H9 (cell line): ENCODE measurements around the gene TNFRSF11A. TPM values are rescaled to one million over a fixed set of nuclear protein-coding genes. Genes with fewer than 3 reads are reported as not detected.

Experiments
- DNase-seq: peaks from one replicate; pipeline ENCODE4 v3.0.0-alpha.2; 2017
- H2AFZ ChIP-seq: one replicate; pipeline ENCODE4 v1.6.1; 2013; ENCODE audit warnings: mild to moderate bottlenecking, low read length, control low read depth, moderate library complexity
- H2AK5ac ChIP-seq: 2 replicates; pipeline ENCODE4 v1.6.1; 2013; ENCODE audit warnings: low read length, control low read depth, mixed read lengths; ENCODE audit not compliant: insufficient read length
- H2BK120ac ChIP-seq: one replicate; pipeline ENCODE4 v1.6.1; 2013; ENCODE audit warnings: low read depth, mild to moderate bottlenecking, low read length, control low read depth, inconsistent platforms; ENCODE audit not compliant: poor library complexity, severe bottlenecking
- H2BK12ac ChIP-seq: 2 replicates; pipeline ENCODE4 v1.6.1; 2013; ENCODE audit warnings: low read length, control low read depth, mixed read lengths, low read depth; ENCODE audit not compliant: insufficient read length
- H2BK15ac ChIP-seq: 2 replicates; pipeline ENCODE4 v1.6.1; 2013; ENCODE audit warnings: low read depth, low read length, control low read depth
- H2BK20ac ChIP-seq: one replicate; pipeline ENCODE4 v1.6.1; 2013; ENCODE audit warnings: low read depth, mild to moderate bottlenecking, low read length, control low read depth, inconsistent platforms; ENCODE audit not compliant: poor library complexity, severe bottlenecking
- H2BK5ac ChIP-seq: 2 replicates; pipeline ENCODE4 v1.6.1; 2013; ENCODE audit warnings: low read length, control low read depth, mixed read lengths; ENCODE audit not compliant: insufficient read length
- H3K14ac ChIP-seq: 2 replicates; pipeline ENCODE4 v1.6.1; 2013; ENCODE audit warnings: low read length, control low read depth; ENCODE audit not compliant: insufficient read depth
- H3K18ac ChIP-seq: 2 replicates; pipeline ENCODE4 v1.6.1; 2013; ENCODE audit warnings: low read depth, mild to moderate bottlenecking, mixed read lengths, low read length, control low read depth; ENCODE audit not compliant: insufficient read length
- H3K23ac ChIP-seq: 2 replicates; pipeline ENCODE4 v1.6.1; 2013; ENCODE audit warnings: low read length, control low read depth, mixed read lengths, low read depth; ENCODE audit not compliant: insufficient read length
- H3K23me2 ChIP-seq: 2 replicates; pipeline ENCODE4 v1.6.1; 2013; ENCODE audit warnings: low read depth, mild to moderate bottlenecking, mixed read lengths, low read length, control low read depth; ENCODE audit not compliant: insufficient read length, poor library complexity, severe bottlenecking
- H3K27ac ChIP-seq: 2 replicates; pipeline ENCODE4 v1.5.1; 2013; ENCODE audit warnings: low read length, control low read depth, mixed read lengths, low read depth; ENCODE audit not compliant: insufficient read length
- H3K27me3 ChIP-seq: 2 replicates; pipeline ENCODE4 v1.6.1; 2013; ENCODE audit warnings: low read length, control low read depth, inconsistent platforms; ENCODE audit not compliant: insufficient read depth
- H3K4ac ChIP-seq: 2 replicates; pipeline ENCODE4 v1.6.1; 2013; ENCODE audit warnings: low read depth, mild to moderate bottlenecking, control low read depth, inconsistent platforms, low read length, moderate library complexity
- H3K4me1 ChIP-seq: 2 replicates; pipeline ENCODE4 v1.6.1; 2013; ENCODE audit warnings: low read length, control low read depth, inconsistent platforms; ENCODE audit not compliant: insufficient read depth
- H3K4me2 ChIP-seq: 2 replicates; pipeline ENCODE4 v1.6.1; 2013; ENCODE audit warnings: low read length, control low read depth, mixed read lengths; ENCODE audit not compliant: insufficient read length, insufficient read depth
- H3K56ac ChIP-seq: 2 replicates; pipeline ENCODE4 v1.6.1; 2013; ENCODE audit warnings: low read depth, mild to moderate bottlenecking, mixed read lengths, low read length, control low read depth; ENCODE audit not compliant: insufficient read length
- H3K79me1 ChIP-seq: 2 replicates; pipeline ENCODE4 v1.6.1; 2013; ENCODE audit warnings: low read depth, mild to moderate bottlenecking, moderate library complexity, low read length, control low read depth, inconsistent platforms; ENCODE audit not compliant: insufficient read depth, poor library complexity, severe bottlenecking
- H3K79me2 ChIP-seq: 2 replicates; pipeline ENCODE4 v1.6.1; 2013; ENCODE audit warnings: low read length, control low read depth, inconsistent platforms; ENCODE audit not compliant: insufficient read depth
- H3K9ac ChIP-seq: 2 replicates; pipeline ENCODE4 v1.6.1; 2013; ENCODE audit warnings: low read length, control low read depth, mixed read lengths; ENCODE audit not compliant: insufficient read length; ENCODE audit errors: extremely low read depth
- H3K9me3 ChIP-seq: one replicate; pipeline ENCODE4 v1.6.1; 2013; ENCODE audit warnings: low read depth, low read length, inconsistent platforms; ENCODE audit not compliant: control insufficient read depth
- H3T11ph ChIP-seq: one replicate; pipeline ENCODE4 v1.6.1; 2013; ENCODE audit warnings: mild to moderate bottlenecking, low read length, control low read depth, inconsistent platforms
- H4K20me1 ChIP-seq: one replicate; pipeline ENCODE4 v1.6.1; 2013; ENCODE audit not compliant: control insufficient read depth, insufficient read length, insufficient read depth
- H4K5ac ChIP-seq: 2 replicates; pipeline ENCODE4 v1.6.1; 2013; ENCODE audit warnings: low read depth, mild to moderate bottlenecking, mixed read lengths, low read length, control low read depth; ENCODE audit not compliant: insufficient read length
- H4K8ac ChIP-seq: replicated peaks from 2 replicates; pipeline ENCODE4 v1.6.1; 2013; ENCODE audit warnings: low read length, control low read depth, mixed read lengths, low read depth; ENCODE audit not compliant: insufficient read length
- H4K91ac ChIP-seq: 2 replicates; pipeline ENCODE4 v1.6.1; 2013; ENCODE audit warnings: low read depth, mild to moderate bottlenecking, moderate library complexity, mixed read lengths, low read length, control low read depth; ENCODE audit not compliant: insufficient read length
- H3K27ac Mint-ChIP-seq, 3 experiments: 2 replicates in 2 of 3; 3 replicates in 1 of 3; pipeline ENCODE4 v1.8.0; 2020 to 2021; ENCODE audit warnings: mixed read lengths in 3 of 3, mild to moderate bottlenecking in 1 of 3, moderate library complexity in 1 of 3
- H3K27me3 Mint-ChIP-seq: 2 replicates; pipeline ENCODE4 v1.8.0; 2021; ENCODE audit warnings: low read depth, mild to moderate bottlenecking, moderate library complexity, mixed read lengths
- H3K36me3 Mint-ChIP-seq, 3 experiments: 2 replicates in 2 of 3; 3 replicates in 1 of 3; pipeline ENCODE4 v1.8.0; 2020 to 2021; ENCODE audit warnings: low read depth in 3 of 3, mixed read lengths in 3 of 3; ENCODE audit not compliant: insufficient read depth in 1 of 3
- H3K4me1 Mint-ChIP-seq, 2 experiments: 2 replicates each; pipeline ENCODE4 v1.8.0; 2020; ENCODE audit warnings: mixed read lengths in 2 of 2
- H3K4me3 Mint-ChIP-seq, 2 experiments: 2 replicates in 1 of 2; 3 replicates in 1 of 2; pipeline ENCODE4 v1.8.0; 2020 to 2021; ENCODE audit warnings: mild to moderate bottlenecking in 2 of 2, mixed read lengths in 2 of 2, moderate library complexity in 1 of 2
- H3K9me3 Mint-ChIP-seq, 2 experiments: 2 replicates in 1 of 2; 3 replicates in 1 of 2; pipeline ENCODE4 v1.8.0; 2020; ENCODE audit warnings: mild to moderate bottlenecking in 2 of 2, mixed read lengths in 2 of 2, moderate library complexity in 1 of 2
- WGBS: extraction: QIAGEN DNeasy Blood & Tissue Kit; methylation state at CpG from one replicate; pipeline ENCODE4 v1.1.7; 2013; ENCODE audit warnings: missing lambda C conversion rate, low lambda C conversion rate, mixed read lengths; ENCODE audit not compliant: insufficient read length; ENCODE audit errors: extremely low coverage; 5-methylcytosine and 5-hydroxymethylcytosine counted together
- total RNA-seq: library from RNA; stranded (reverse); gene quantifications from 2 replicates; pipeline ENCODE4 v1.2.1, GENCODE V29; 2021
- TF ChIP-seq, protein P1 (sequence below): fragments of 200-600 bp; sonication (generic); conservative IDR thresholded peaks from 3 replicates; pipeline ENCODE4 v1.8.0; 2021; ENCODE audit warnings: antibody characterized with exemption, mild to moderate bottlenecking

TNFRSF11A gene
- total RNA-seq, 1 experiment from 2014 or later, result 7.8 TPM

- no peak overlapping the region for H2BK20ac ChIP-seq
- no peak overlapping the region for H4K91ac ChIP-seq
- no peak overlapping the region for H3K4ac ChIP-seq
- H3K27me3 Mint-ChIP-seq, result no peaks in the 10 kb centered on the region; the same call in 1 of the 2 replicates
- H3K9me3 Mint-ChIP-seq, result no peaks in the 10 kb centered on the region
- H3K56ac ChIP-seq, result no peak overlapping the region
- H2BK5ac ChIP-seq, result no peak overlapping the region
- no peak overlapping the region for H3K18ac ChIP-seq
- no peak overlapping the region for H4K8ac ChIP-seq
- no peaks in the 10 kb centered on the region for H3K23me2 ChIP-seq
- H3K79me2 ChIP-seq, result no peaks in the 10 kb centered on the region
- no peak overlapping the region for H2BK15ac ChIP-seq
- H3K14ac ChIP-seq, result no peak overlapping the region
- no peak overlapping the region for H3T11ph ChIP-seq
- H2BK12ac ChIP-seq, result no peak overlapping the region
- H2BK120ac ChIP-seq, result no peak overlapping the region
- no peak overlapping the region for H3K4me3 Mint-ChIP-seq
- no peaks in the 10 kb centered on the region for H3K9me3 ChIP-seq
- no peak overlapping the region for H2AFZ ChIP-seq
- no peaks in the 10 kb centered on the region for H4K20me1 ChIP-seq
- TF ChIP-seq, protein P1, sequence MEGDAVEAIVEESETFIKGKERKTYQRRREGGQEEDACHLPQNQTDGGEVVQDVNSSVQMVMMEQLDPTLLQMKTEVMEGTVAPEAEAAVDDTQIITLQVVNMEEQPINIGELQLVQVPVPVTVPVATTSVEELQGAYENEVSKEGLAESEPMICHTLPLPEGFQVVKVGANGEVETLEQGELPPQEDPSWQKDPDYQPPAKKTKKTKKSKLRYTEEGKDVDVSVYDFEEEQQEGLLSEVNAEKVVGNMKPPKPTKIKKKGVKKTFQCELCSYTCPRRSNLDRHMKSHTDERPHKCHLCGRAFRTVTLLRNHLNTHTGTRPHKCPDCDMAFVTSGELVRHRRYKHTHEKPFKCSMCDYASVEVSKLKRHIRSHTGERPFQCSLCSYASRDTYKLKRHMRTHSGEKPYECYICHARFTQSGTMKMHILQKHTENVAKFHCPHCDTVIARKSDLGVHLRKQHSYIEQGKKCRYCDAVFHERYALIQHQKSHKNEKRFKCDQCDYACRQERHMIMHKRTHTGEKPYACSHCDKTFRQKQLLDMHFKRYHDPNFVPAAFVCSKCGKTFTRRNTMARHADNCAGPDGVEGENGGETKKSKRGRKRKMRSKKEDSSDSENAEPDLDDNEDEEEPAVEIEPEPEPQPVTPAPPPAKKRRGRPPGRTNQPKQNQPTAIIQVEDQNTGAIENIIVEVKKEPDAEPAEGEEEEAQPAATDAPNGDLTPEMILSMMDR, result no peak
- no peak overlapping the region for H4K5ac ChIP-seq
- no peak overlapping the region for H2AK5ac ChIP-seq
- no peaks in the 10 kb centered on the region for H3K27me3 ChIP-seq
- H3K4me1 ChIP-seq, result peaks cover 9% of the 10 kb centered on the region; the same call in 1 of the 2 replicates
- WGBS, result no CpG with 5 or more reads among the region's 10 CpGs
- peaks cover 44 to 48% of the 10 kb centered on the region in 2 experiments for H3K4me1 Mint-ChIP-seq
- no peak overlapping the region for H3K9ac ChIP-seq
- DNase-seq, result no peak
- H3K27ac ChIP-seq, result no peak overlapping the region
- peak overlapping the region; percentile 44 to 69 (median 45); a peak in 3 of 7 replicates for H3K27ac Mint-ChIP-seq
- H3K23ac ChIP-seq, result no peak overlapping the region
- H3K36me3 Mint-ChIP-seq, result peaks cover 8 to 15% (median 9%) of the 10 kb centered on the region in 3 experiments
- no peaks in the 10 kb centered on the region for H3K79me1 ChIP-seq
- H3K4me2 ChIP-seq, result no peak overlapping the region
These were observed 46.3 kb downstream of the TNFRSF11A start for GRCh38 chr18:62371436-62371835.
